HepG2 (cell line): ENCODE measurements around the gene STARD13. TPM values are rescaled to one million over a fixed set of nuclear protein-coding genes. Genes with fewer than 3 reads are reported as not detected.

ENCODE experiments used
- ATAC-seq: fragments of 200-7000 bp; cut with Tn5 transposase; 3 replicates; pipeline ENCODE4 v1.9.1; 2020; ENCODE audit warnings: mild to moderate bottlenecking, moderate library complexity
- BruUV-seq: library from RNA; stranded (reverse); fragments of 400-500 nt; replicated peaks from 2 replicates; lab custom pipeline; 2021; lab: Mats Ljungman, UMichigan
- CTCF ChIA-PET: fragments of 300-600 bp; formaldehyde crosslinking; extraction: SDS; loops from one replicate; lab custom pipeline; 2021; ENCODE audit warnings: low total read pairs, inconsistent platforms, low intra/inter-chr PET ratio; lab: Yijun Ruan, JAX
- POLR2A ChIA-PET: fragments of 350-600 bp; sonication (Branson Sonifier 250); formaldehyde crosslinking; loops from one replicate; lab custom pipeline; 2020; ENCODE audit warnings: antibody characterized with exemption, inconsistent platforms; lab: Yijun Ruan, JAX
- DNase-seq: peaks from one replicate; pipeline ENCODE4 v3.0.0-alpha.2; 2015; ENCODE audit warnings: low spot score
- FAIRE-seq: peaks from 3 replicates; lab custom pipeline; 2011; peaks lifted over from hg19 to GRCh38; lab: Jason Lieb, UNC
- H2AFZ ChIP-seq: one replicate; pipeline ENCODE4 v1.6.1; 2011; ENCODE audit warnings: low read length, inconsistent platforms
- H3K27ac ChIP-seq: fragments of 300-600 bp; 3 replicates; pipeline ENCODE4 v1.8.0; 2011; ENCODE audit warnings: mixed run types, mild to moderate bottlenecking, mixed read lengths, low read length, inconsistent platforms; ENCODE audit not compliant: insufficient read depth; ENCODE audit errors: extremely low read length
- H3K27me3 ChIP-seq, 2 experiments: fragments of 200-600 bp in 1 of 2; 2 replicates in 1 of 2; 3 replicates in 1 of 2; pipeline versions ENCODE4 v1.6.0 to v1.8.0; 2011; ENCODE audit warnings: low read length in 2 of 2, mild to moderate bottlenecking in 2 of 2, moderate library complexity in 2 of 2, inconsistent platforms in 1 of 2; ENCODE audit not compliant: insufficient read depth in 2 of 2, control insufficient read depth in 1 of 2
- H3K36me3 ChIP-seq, 2 experiments: fragments of 200-600 bp in 1 of 2; replicated peaks in 1 of 2; 2 replicates in 1 of 2; 3 replicates in 1 of 2; pipeline versions ENCODE4 v1.5.1 to v1.8.0; 2011; ENCODE audit warnings: low read length in 2 of 2, inconsistent platforms in 1 of 2; ENCODE audit not compliant: insufficient read depth in 2 of 2, control insufficient read depth in 1 of 2
- H3K4me1 ChIP-seq: 2 replicates; pipeline ENCODE4 v1.5.1; 2012; ENCODE audit warnings: low read length, inconsistent platforms; ENCODE audit not compliant: insufficient read depth
- H3K4me2 ChIP-seq: 2 replicates; pipeline ENCODE4 v1.6.0; 2011; ENCODE audit warnings: low read depth, low read length, inconsistent platforms
- H3K4me3 ChIP-seq, 3 experiments: fragments of 200-600 bp in 1 of 3; sonication (generic), shearing (Covaris generic) in 1 of 3; replicated peaks in 1 of 3; 2 replicates each; pipeline ENCODE4 v1.5.1; 2011 to 2016; ENCODE audit warnings: low read length in 3 of 3, inconsistent platforms in 2 of 3, low read depth in 2 of 3, mild to moderate bottlenecking in 2 of 3, control low read depth in 1 of 3, mixed read lengths in 1 of 3; ENCODE audit not compliant: insufficient read depth in 1 of 3
- H3K79me2 ChIP-seq: one replicate; pipeline ENCODE4 v1.6.1; 2011; ENCODE audit warnings: low read length, inconsistent platforms; ENCODE audit not compliant: insufficient read depth
- H3K9ac ChIP-seq: 2 replicates; pipeline ENCODE4 v1.6.0; 2011; ENCODE audit warnings: mild to moderate bottlenecking, low read depth, low read length, inconsistent platforms; ENCODE audit not compliant: insufficient read depth
- H3K9me3 ChIP-seq: 2 replicates; pipeline ENCODE4 v1.5.1; 2012; ENCODE audit warnings: mild to moderate bottlenecking, low read length
- H4K20me1 ChIP-seq: 2 replicates; pipeline ENCODE4 v1.6.0; 2011; ENCODE audit warnings: inconsistent platforms, mild to moderate bottlenecking, low read length, moderate library complexity; ENCODE audit not compliant: insufficient read depth
- CBFB ChIP-seq: sonication (generic); formaldehyde crosslinking; IDR thresholded peaks from 2 replicates; pipeline ENCODE4 v1.4.0; 2020; ENCODE audit warnings: missing genetic modification reagents
- CCAR2 ChIP-seq: fragments of 200-400 bp; formaldehyde crosslinking; optimal IDR thresholded peaks from 2 replicates; pipeline ENCODE3; 2018; ENCODE audit warnings: low read depth, mild to moderate bottlenecking, low read length, moderate library complexity
- ELF1 ChIP-seq: sonication (generic); formaldehyde crosslinking; IDR thresholded peaks from 2 replicates; pipeline ENCODE4 v1.4.0; 2020; ENCODE audit warnings: missing genetic modification reagents
- ESRRA ChIP-seq: sonication (generic); formaldehyde crosslinking; IDR thresholded peaks from 2 replicates; pipeline ENCODE4 v1.5.1; 2020; ENCODE audit warnings: mild to moderate bottlenecking, low read depth, missing genetic modification reagents
- GABPB1 ChIP-seq: IDR thresholded peaks from 2 replicates; pipeline ENCODE4 v1.6.1; 2016; ENCODE audit warnings: mild to moderate bottlenecking, missing genetic modification reagents, moderate library complexity, missing compliant biosample characterization
- HINFP ChIP-seq: sonication (generic); formaldehyde crosslinking; IDR thresholded peaks from 2 replicates; pipeline ENCODE4 v1.4.0; 2020; ENCODE audit warnings: low read depth, mild to moderate bottlenecking, missing genetic modification reagents
- HNRNPH1 ChIP-seq: fragments of 200-400 bp; formaldehyde crosslinking; optimal IDR thresholded peaks from 2 replicates; pipeline ENCODE3; 2017; ENCODE audit warnings: mild to moderate bottlenecking, low read depth, low read length
- KLF16 ChIP-seq, 2 experiments: sonication (generic) in 1 of 2; formaldehyde crosslinking in 1 of 2; IDR thresholded peaks; 2 replicates each; pipeline versions ENCODE4 v1.6.1 to v1.8.0; 2016 to 2023; ENCODE audit warnings: missing genetic modification reagents in 2 of 2, missing compliant biosample characterization in 1 of 2
- LBX2 ChIP-seq: sonication (generic); formaldehyde crosslinking; IDR thresholded peaks from 2 replicates; pipeline ENCODE4 v1.5.0; 2020; ENCODE audit warnings: missing genetic modification reagents, mild to moderate bottlenecking, borderline replicate concordance
- MNT ChIP-seq: fragments of 450-650 bp; IDR thresholded peaks from 2 replicates; pipeline ENCODE4 v1.6.1; 2016
- ONECUT2 ChIP-seq: sonication (generic); formaldehyde crosslinking; IDR thresholded peaks from 2 replicates; pipeline ENCODE4 v1.4.0; 2020; ENCODE audit warnings: missing genetic modification reagents
- PAX8 ChIP-seq: sonication (generic); formaldehyde crosslinking; IDR thresholded peaks from 2 replicates; pipeline ENCODE4 v1.8.0; 2022; ENCODE audit warnings: mild to moderate bottlenecking, missing genetic modification reagents, borderline replicate concordance
- PRMT3 ChIP-seq: sonication (generic); formaldehyde crosslinking; IDR thresholded peaks from 2 replicates; pipeline ENCODE4 v1.8.1; 2022; ENCODE audit warnings: low read depth, mild to moderate bottlenecking, moderate library complexity, missing genetic modification reagents, borderline replicate concordance
- SAP130 ChIP-seq: IDR thresholded peaks from 2 replicates; pipeline ENCODE4 v1.6.1; 2016; ENCODE audit warnings: low read depth
- ZNF12 ChIP-seq: sonication (generic); formaldehyde crosslinking; IDR thresholded peaks from 2 replicates; pipeline ENCODE4 v1.5.0; 2020; ENCODE audit warnings: missing genetic modification reagents
- ZNF432 ChIP-seq: sonication (generic); formaldehyde crosslinking; IDR thresholded peaks from 2 replicates; pipeline ENCODE4 v1.5.0; 2020; ENCODE audit warnings: missing genetic modification reagents, mild to moderate bottlenecking, borderline replicate concordance
- ZNF660 ChIP-seq: sonication (generic); formaldehyde crosslinking; IDR thresholded peaks from 2 replicates; pipeline ENCODE4 v1.5.1; 2020; ENCODE audit warnings: mild to moderate bottlenecking, low read depth, missing genetic modification reagents, borderline replicate concordance
- ZSCAN20 ChIP-seq: sonication (generic); formaldehyde crosslinking; IDR thresholded peaks from 2 replicates; pipeline ENCODE4 v1.4.0; 2020; ENCODE audit warnings: missing genetic modification reagents, mild to moderate bottlenecking, borderline replicate concordance
- ZSCAN25 ChIP-seq: sonication (generic); formaldehyde crosslinking; IDR thresholded peaks from 2 replicates; pipeline ENCODE4 v1.8.0; 2022; ENCODE audit warnings: mild to moderate bottlenecking, missing genetic modification reagents
- WGBS: methylation state at CpG from one replicate; pipeline ENCODE4 v1.1.6; 2017; ENCODE audit warnings: low lambda C conversion rate; 5-methylcytosine and 5-hydroxymethylcytosine counted together
- in situ Hi-C: cut with HindIII; loops from 2 replicates; pipeline ENCODE4 v1.10.0; 2017; ENCODE audit warnings: low pct_unique_long_range_greater_than_20kb; ENCODE audit not compliant: extremely low pct_ligation_motif_present
- intact Hi-C: fragments of 100-400 bp; cut with micrococcal nuclease; formaldehyde crosslinking; loops from one replicate; pipeline ENCODE4 v1.10.0; 2022; ENCODE audit not compliant: unreplicated experiment
- polyA plus RNA-seq, 8 experiments: library from polyadenylated mRNA; depleted of rRNA in 3 of 8; stranded (reverse) in 7 of 8; unstranded in 1 of 8; fragments of >200 nt; fragmentation: Illumina TruSeq in 4 of 8; extraction: Trizol in 4 of 8; gene quantifications; 2 replicates each; pipeline versions ENCODE4 v1.2.1 to v1.2.3, GENCODE V29; 2011 to 2016; ENCODE audit warnings: low read depth in 4 of 8, missing spikeins in 1 of 8, mixed read lengths in 1 of 8; ENCODE audit not compliant: insufficient read depth in 1 of 8
- total RNA-seq, 5 experiments: library from RNA; depleted of rRNA; stranded (reverse); fragments of >200 nt; fragmentation: Illumina TruSeq; extraction: Trizol; gene quantifications; 2 replicates each; pipeline ENCODE4 v1.2.3, GENCODE V29; 2016; ENCODE audit warnings: low read depth in 1 of 5

The STARD13 gene
- total and polyA plus RNA-seq, 2 of the 13 experiments (the other 11 are each of a cell fraction or from before 2014, with no cell fraction given) = 12.8 to 14.3 TPM

- TF ChIP-seq SAP130 (CRISPR knock-in tag) (no peak), HINFP (no peak), ESRRA (no peak), ZNF12 (CRISPR knock-in tag) (no peak)
Observed at GRCh38 chr13:33249066-33249465, 36.5 kb downstream of the STARD13 start (continued).

GRCh38 chr13:33245505-33246158 lies 39.9 kb downstream of the STARD13 start:
- DNase-seq = no peak
- intact Hi-C loops (no loop called here), in situ Hi-C loops (no loop called here)
- no peak for FAIRE-seq
- no peak overlapping the region for H3K27ac ChIP-seq
- no peak overlapping the region for H3K9ac ChIP-seq
- ChIA-PET CTCF (no interaction called here), POLR2A (no interaction called here)
- WGBS = 96% methylated on average over 1 of the region's 1 CpG
- H3K27me3 ChIP-seq = no peaks in the 10 kb centered on the region; a peak in 1 of 5 replicates
- H3K4me1 ChIP-seq = peaks cover 14% of the 10 kb centered on the region
- ATAC-seq = no peak
- H3K79me2 ChIP-seq = peaks cover 18% of the 10 kb centered on the region
- no TSS peak for BruUV-seq
- no peak overlapping the region for H3K4me2 ChIP-seq
- H4K20me1 ChIP-seq = no peaks in the 10 kb centered on the region
- no peak overlapping the region for H3K4me3 ChIP-seq
- no peak overlapping the region for H2AFZ ChIP-seq
- no peaks in the 10 kb centered on the region for H3K9me3 ChIP-seq
- peaks cover 2 to 28% of the 10 kb centered on the region in 2 experiments; a peak in 4 of 5 replicates for H3K36me3 ChIP-seq
- TF ChIP-seq LBX2 (CRISPR knock-in tag) (no peak), ZNF432 (CRISPR knock-in tag) (no peak), MNT (no peak), ELF1 (no peak), GABPB1 (no peak), ZSCAN20 (no peak), ZSCAN25 (CRISPR knock-in tag) (no peak), CCAR2 (no peak), KLF16 (CRISPR knock-in tag; IDR thresholded peaks at IDR 0.05) (no peak), PRMT3 (CRISPR knock-in tag) (no peak), ZNF660 (no peak), PAX8 (CRISPR knock-in tag) (no peak), CBFB (CRISPR knock-in tag) (no peak), ONECUT2 (CRISPR knock-in tag) (no peak), HNRNPH1 (no peak)
